GM12874 (cell line): ENCODE measurements around the gene FIBCD1.

Experiments
- TF ChIP-seq, protein P1 (sequence below): IDR thresholded peaks from 2 replicates; pipeline ENCODE4 v1.5.1; 2011; ENCODE audit warnings: low read depth, mild to moderate bottlenecking, control low read depth, low read length, moderate library complexity; ENCODE audit not compliant: insufficient read depth

The FIBCD1 gene

DNA sequence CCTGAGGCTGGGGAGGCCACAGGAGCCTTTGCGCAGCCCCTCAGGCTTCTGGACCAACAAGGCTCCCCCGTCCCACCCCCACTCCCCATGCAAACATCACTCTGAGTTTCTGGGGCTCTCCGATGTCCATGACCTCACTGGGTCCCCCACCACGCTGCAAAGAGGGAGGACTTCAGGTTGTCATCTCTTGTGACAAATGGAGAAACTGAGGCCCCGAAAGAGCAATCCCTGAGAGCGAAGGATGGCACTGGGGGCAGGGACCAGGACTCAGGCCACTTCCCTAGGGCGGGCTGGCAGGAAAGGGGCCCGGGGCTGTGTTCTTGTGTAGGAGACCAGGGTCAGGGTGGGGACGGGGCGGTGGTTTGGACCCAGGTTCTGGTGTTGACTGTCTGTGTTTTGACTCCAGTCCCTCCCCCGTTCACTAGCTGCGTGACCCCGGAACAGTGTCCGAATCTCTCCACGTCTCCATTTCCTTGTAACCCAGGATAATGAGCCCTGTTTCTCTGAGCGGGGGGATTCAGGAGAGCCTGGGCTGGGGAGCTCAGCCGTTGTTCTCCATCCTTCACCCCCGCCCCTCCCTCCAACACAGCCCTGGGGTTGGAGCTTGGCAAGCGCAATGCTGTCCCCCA is 13.9 kb downstream of the FIBCD1 start:
- TF ChIP-seq, protein P1, sequence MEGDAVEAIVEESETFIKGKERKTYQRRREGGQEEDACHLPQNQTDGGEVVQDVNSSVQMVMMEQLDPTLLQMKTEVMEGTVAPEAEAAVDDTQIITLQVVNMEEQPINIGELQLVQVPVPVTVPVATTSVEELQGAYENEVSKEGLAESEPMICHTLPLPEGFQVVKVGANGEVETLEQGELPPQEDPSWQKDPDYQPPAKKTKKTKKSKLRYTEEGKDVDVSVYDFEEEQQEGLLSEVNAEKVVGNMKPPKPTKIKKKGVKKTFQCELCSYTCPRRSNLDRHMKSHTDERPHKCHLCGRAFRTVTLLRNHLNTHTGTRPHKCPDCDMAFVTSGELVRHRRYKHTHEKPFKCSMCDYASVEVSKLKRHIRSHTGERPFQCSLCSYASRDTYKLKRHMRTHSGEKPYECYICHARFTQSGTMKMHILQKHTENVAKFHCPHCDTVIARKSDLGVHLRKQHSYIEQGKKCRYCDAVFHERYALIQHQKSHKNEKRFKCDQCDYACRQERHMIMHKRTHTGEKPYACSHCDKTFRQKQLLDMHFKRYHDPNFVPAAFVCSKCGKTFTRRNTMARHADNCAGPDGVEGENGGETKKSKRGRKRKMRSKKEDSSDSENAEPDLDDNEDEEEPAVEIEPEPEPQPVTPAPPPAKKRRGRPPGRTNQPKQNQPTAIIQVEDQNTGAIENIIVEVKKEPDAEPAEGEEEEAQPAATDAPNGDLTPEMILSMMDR: no peak

DNA sequence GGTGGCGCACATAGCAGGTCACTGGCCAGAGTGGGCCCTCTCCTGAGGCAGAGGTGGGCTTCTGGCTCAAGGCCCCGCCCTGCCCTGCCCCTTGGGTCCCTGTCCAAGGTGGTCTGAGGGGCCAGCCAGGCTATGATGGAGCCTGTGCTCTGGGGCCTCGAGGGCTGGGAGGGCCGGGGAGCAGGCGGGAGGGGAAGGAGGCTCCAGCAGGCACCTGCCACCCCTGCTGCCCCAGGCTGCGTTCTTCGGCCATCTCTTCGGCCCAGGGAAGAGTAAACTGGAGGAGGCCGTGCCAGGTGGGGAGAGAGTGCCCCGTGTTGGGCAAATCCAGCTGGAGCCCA is 14.6 kb downstream of the FIBCD1 start:
- TF ChIP-seq, protein P1: no peak

GRCh38 chr9:130923611-130924447 is 15.2 kb downstream of the FIBCD1 start:
- TF ChIP-seq, protein P1: no peak

GRCh38 chr9:130922893-130923610 is 16.0 kb downstream of the FIBCD1 start:
- TF ChIP-seq, protein P1: no peak

- TF ChIP-seq, protein P1: no peak
These were observed 16.8 kb downstream of the FIBCD1 start for GRCh38 chr9:130921989-130922892.

DNA sequence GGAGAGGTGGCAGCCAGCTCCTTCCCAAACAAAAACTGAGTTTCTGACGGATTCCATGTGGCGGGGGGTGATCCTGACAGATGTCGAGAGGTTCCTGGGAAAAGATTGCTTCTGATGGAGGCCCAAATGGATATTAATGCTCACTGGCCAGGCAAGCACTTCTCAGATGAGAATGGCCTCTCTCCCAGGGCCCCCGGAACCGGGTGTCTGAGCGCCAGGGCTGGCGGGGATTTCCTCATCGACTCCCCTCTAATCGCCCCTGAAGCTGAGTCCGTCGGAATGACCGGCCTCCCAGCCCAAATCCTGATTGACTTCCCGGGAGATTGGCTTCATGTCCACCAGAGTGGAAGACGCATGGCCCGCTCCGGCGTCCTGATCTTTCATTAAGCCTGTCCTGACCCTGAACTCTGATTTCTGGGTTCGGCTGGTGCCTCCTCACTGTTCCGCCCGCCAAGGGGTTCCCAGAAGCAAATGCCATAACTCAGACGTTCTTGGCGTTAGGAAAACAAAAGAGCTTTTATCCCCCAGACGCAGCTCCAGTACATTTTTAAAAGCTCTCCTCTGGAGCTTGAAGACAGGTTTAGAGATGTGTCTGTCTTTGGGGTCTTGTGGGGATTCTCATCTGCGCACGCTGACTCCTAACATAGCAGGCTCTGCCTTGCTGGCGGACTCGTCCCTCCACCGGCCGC is 17.6 kb downstream of the FIBCD1 start:
- TF ChIP-seq, protein P1: no peak
